Measurements from ENCODE around the gene LONP1.

DNA sequence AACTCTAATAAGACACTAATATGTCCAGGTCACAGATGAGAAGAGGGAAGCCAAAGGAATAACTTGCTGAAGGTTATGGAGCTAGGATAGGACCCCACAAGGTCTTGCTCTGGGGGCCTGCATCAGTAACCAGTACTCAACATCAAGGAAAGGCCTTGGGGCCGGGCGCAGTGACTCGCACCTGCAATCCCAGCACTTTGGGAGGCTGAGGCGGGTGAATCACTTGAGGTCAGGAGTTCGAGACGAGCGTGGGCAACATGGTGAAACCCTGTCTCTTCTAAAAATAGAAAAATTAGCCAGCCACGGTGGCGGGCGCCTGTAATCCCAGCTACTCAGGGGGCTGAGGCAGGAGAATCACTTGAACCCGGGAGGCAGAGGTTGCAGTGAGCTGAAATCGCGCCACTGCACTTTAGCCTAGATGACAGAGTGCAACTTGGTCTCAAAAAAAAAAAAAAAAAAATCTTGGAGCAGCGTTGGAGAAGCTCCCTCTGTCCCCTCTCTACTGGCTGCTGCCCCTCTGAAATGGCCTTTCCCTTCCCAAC is 1.8 kb downstream of the LONP1 start:
- TF ChIP-seq, protein P1, sequence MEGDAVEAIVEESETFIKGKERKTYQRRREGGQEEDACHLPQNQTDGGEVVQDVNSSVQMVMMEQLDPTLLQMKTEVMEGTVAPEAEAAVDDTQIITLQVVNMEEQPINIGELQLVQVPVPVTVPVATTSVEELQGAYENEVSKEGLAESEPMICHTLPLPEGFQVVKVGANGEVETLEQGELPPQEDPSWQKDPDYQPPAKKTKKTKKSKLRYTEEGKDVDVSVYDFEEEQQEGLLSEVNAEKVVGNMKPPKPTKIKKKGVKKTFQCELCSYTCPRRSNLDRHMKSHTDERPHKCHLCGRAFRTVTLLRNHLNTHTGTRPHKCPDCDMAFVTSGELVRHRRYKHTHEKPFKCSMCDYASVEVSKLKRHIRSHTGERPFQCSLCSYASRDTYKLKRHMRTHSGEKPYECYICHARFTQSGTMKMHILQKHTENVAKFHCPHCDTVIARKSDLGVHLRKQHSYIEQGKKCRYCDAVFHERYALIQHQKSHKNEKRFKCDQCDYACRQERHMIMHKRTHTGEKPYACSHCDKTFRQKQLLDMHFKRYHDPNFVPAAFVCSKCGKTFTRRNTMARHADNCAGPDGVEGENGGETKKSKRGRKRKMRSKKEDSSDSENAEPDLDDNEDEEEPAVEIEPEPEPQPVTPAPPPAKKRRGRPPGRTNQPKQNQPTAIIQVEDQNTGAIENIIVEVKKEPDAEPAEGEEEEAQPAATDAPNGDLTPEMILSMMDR (IDR thresholded peaks at IDR 0.05; ENCODE audit: insufficient read depth, low read length) = no peak
- no peak for TF ChIP-seq POLR2AphosphoS5 (IDR thresholded peaks at IDR 0.05; ENCODE audit: low read depth)
- TF ChIP-seq, protein P2, sequence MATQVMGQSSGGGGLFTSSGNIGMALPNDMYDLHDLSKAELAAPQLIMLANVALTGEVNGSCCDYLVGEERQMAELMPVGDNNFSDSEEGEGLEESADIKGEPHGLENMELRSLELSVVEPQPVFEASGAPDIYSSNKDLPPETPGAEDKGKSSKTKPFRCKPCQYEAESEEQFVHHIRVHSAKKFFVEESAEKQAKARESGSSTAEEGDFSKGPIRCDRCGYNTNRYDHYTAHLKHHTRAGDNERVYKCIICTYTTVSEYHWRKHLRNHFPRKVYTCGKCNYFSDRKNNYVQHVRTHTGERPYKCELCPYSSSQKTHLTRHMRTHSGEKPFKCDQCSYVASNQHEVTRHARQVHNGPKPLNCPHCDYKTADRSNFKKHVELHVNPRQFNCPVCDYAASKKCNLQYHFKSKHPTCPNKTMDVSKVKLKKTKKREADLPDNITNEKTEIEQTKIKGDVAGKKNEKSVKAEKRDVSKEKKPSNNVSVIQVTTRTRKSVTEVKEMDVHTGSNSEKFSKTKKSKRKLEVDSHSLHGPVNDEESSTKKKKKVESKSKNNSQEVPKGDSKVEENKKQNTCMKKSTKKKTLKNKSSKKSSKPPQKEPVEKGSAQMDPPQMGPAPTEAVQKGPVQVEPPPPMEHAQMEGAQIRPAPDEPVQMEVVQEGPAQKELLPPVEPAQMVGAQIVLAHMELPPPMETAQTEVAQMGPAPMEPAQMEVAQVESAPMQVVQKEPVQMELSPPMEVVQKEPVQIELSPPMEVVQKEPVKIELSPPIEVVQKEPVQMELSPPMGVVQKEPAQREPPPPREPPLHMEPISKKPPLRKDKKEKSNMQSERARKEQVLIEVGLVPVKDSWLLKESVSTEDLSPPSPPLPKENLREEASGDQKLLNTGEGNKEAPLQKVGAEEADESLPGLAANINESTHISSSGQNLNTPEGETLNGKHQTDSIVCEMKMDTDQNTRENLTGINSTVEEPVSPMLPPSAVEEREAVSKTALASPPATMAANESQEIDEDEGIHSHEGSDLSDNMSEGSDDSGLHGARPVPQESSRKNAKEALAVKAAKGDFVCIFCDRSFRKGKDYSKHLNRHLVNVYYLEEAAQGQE (IDR thresholded peaks at IDR 0.05; ENCODE audit: insufficient replicate concordance, low read depth) = no peak
